ENCODE data around the gene MSRB1. TPM values are rescaled to one million over a fixed set of nuclear protein-coding genes. Genes with fewer than 3 reads are reported as not detected.

The MSRB1 gene
- total and polyA plus RNA-seq, 2 of the 8 experiments (the other 6 are each of a cell fraction or from before 2014, with no cell fraction given), result 28.2 to 51.4 TPM

GRCh38 chr16:1950047-1950446, 7.0 kb upstream of the MSRB1 start:
- H3K4me3 ChIP-seq (ENCODE audit: extremely low read depth in 1 of 4, insufficient read depth in 2 of 4, low read depth in 3 of 4, low read length in 4 of 4), result no peak overlapping the region
- no peak overlapping the region for H2BK15ac ChIP-seq (ENCODE audit: low read length)
- no peak overlapping the region for H2BK12ac ChIP-seq (ENCODE audit: low read depth, low read length)
- H3K4me2 ChIP-seq (ENCODE audit: insufficient read depth in 1 of 2, low read depth in 2 of 2, low read length in 2 of 2), result no peak overlapping the region
- no peaks in the 10 kb centered on the region for H3K79me1 ChIP-seq (ENCODE audit: low read depth, low read length)
- DNase-seq (ENCODE audit: low read depth in 1 of 2, low spot score in 2 of 2) (no peak), FAIRE-seq (no peak)
- peaks cover 0 to 4% of the 10 kb centered on the region in 2 experiments for H4K20me1 ChIP-seq (replicated peaks in 1 of 2; ENCODE audit: control insufficient read depth in 1 of 2, insufficient read depth in 2 of 2, low read length in 2 of 2)
- no peak overlapping the region for H4K5ac ChIP-seq (ENCODE audit: insufficient read length, low read depth, low read length)
- no peak overlapping the region for H3K27ac ChIP-seq (ENCODE audit: low read depth, low read length)
- no peak overlapping the region for H3K14ac ChIP-seq (ENCODE audit: insufficient read length)
- no peaks in the 10 kb centered on the region for H3K23me2 ChIP-seq (ENCODE audit: low read depth, low read length)
- no peak overlapping the region for H2BK120ac ChIP-seq (replicated peaks; ENCODE audit: low read depth, low read length)
- no peak overlapping the region for H2AFZ ChIP-seq (ENCODE audit: low read length)
- CTCF ChIA-PET (ENCODE audit: partially characterized antibody), result interaction anchor here (1.4 to 6.5 kb wide), 3 partner anchors 8 to 86 kb away, joined by 5 to 62 read pairs (median 7); partner anchors contain the start of gene MSRB1
- no peak overlapping the region for H4K8ac ChIP-seq (ENCODE audit: extremely low read depth, insufficient read depth, low read length)
- H3K56ac ChIP-seq (replicated peaks; ENCODE audit: insufficient read length, low read depth, low read length), result no peak overlapping the region
- H3K4ac ChIP-seq (replicated peaks; ENCODE audit: insufficient read length, low read depth, low read length), result no peak overlapping the region
- POLR2A ChIA-PET (ENCODE audit: partially characterized antibody), result interaction anchor here (0.9 to 19.8 kb wide), 3 partner anchors 6 to 21 kb away, joined by 3 to 336 read pairs (median 165); partner anchors contain the start of genes MSRB1, NDUFB10, RNF151 and RPS2
- H4K91ac ChIP-seq (replicated peaks; ENCODE audit: insufficient read length, low read length), result no peak overlapping the region
- no peak overlapping the region for H2AK5ac ChIP-seq (ENCODE audit: low read depth, low read length)
- H3K9ac ChIP-seq (replicated peaks in 1 of 4; ENCODE audit: extremely low read depth in 1 of 4, low read depth in 3 of 4, low read length in 3 of 4), result no peak overlapping the region; a peak in 1 of 7 replicates
- no peak overlapping the region for H3K23ac ChIP-seq (ENCODE audit: insufficient read length)
- no peaks in the 10 kb centered on the region for H3K9me3 ChIP-seq (ENCODE audit: insufficient read depth in 2 of 2, low read depth in 1 of 2, low read length in 1 of 2)
- no peak overlapping the region for H3K18ac ChIP-seq (ENCODE audit: extremely low read depth, low read length)
- H3K4me1 ChIP-seq (replicated peaks in 1 of 4; ENCODE audit: control insufficient read depth in 3 of 4, insufficient read depth in 4 of 4, low read length in 3 of 4), result peaks cover 0 to 3% (median 0%) of the 10 kb centered on the region in 4 experiments; a peak in 3 of 7 replicates
- TF ChIP-seq SUZ12 (IDR thresholded peaks at IDR 0.05; ENCODE audit: low read length), result no peak
- TF ChIP-seq TBP (IDR thresholded peaks at IDR 0.05; ENCODE audit: low read depth, low read length), result no peak
- H2BK20ac ChIP-seq (ENCODE audit: low read length), result no peak overlapping the region
- no peak overlapping the region for H2BK5ac ChIP-seq (ENCODE audit: low read depth, low read length)
- 100% methylated on average over 3 of the region's 7 CpGs; no CpG with 5 or more reads in 1 of the 2 experiments for WGBS, 2 experiments (ENCODE audit: extremely low coverage in 1 of 2, insufficient coverage in 1 of 2, insufficient read length in 1 of 2, insufficient replicate concordance in 2 of 2, low coverage in 1 of 2, low lambda C conversion rate in 2 of 2, missing lambda C conversion rate in 1 of 2)
- no peaks in the 10 kb centered on the region for H3K79me2 ChIP-seq (ENCODE audit: control insufficient read depth in 1 of 2, insufficient read depth in 2 of 2, low read length in 2 of 2)
- H3K27me3 ChIP-seq (replicated peaks in 1 of 4; ENCODE audit: control insufficient read depth in 3 of 4, extremely low read depth in 1 of 4, insufficient read depth in 3 of 4, low read length in 3 of 4), result no peaks in the 10 kb centered on the region
- no peaks in the 10 kb centered on the region for H3K36me3 ChIP-seq (ENCODE audit: control insufficient read depth in 2 of 4, insufficient read depth in 4 of 4, low read length in 3 of 4)

Data from H1 (cell line).